Endothelial cell of umbilical vein (primary cell): ENCODE data around the gene HMX2. TPM values are rescaled to one million over a fixed set of nuclear protein-coding genes. Genes with fewer than 3 reads are reported as not detected.
A peak's percentile ranks its signal among the peaks of the same experiment; 100 is the strongest.

Experiments
- BruUV-seq: library from RNA; stranded (reverse); fragments of 400-500 nt; replicated peaks from 2 replicates; lab custom pipeline; 2021; lab: Mats Ljungman, UMichigan
- CTCF ChIA-PET: fragments of 300-600, 350-600 bp; sonication (Branson Sonifier 250); formaldehyde crosslinking; loops from one replicate; lab custom pipeline; 2021; ENCODE audit warnings: antibody characterized with exemption, inconsistent platforms; lab: Charles Lee
- POLR2A ChIA-PET: fragments of 300-600, 350-600 bp; sonication (Branson Sonifier 250); formaldehyde crosslinking; loops from one replicate; lab custom pipeline; 2021; ENCODE audit warnings: antibody characterized with exemption, inconsistent platforms; lab: Charles Lee
- DNase-seq: peaks from one replicate; pipeline ENCODE4 v3.0.0-alpha.2; 2011; ENCODE audit warnings: low read depth, low spot score
- FAIRE-seq: peaks from 2 replicates; lab custom pipeline; 2011; peaks lifted over from hg19 to GRCh38; lab: Jason Lieb, UNC
- H2AFZ ChIP-seq: 2 replicates; pipeline ENCODE4 v1.6.0; 2012; ENCODE audit warnings: low read depth, low read length, control low read depth, inconsistent platforms
- H3K27ac ChIP-seq: 2 replicates; pipeline ENCODE4 v1.5.1; 2011; ENCODE audit warnings: low read depth, mild to moderate bottlenecking, control low read depth, low read length, moderate library complexity; ENCODE audit not compliant: insufficient read depth
- H3K27me3 ChIP-seq, 2 experiments: 2 replicates each; pipeline versions ENCODE4 v1.6.0 to v1.6.1; 2011; ENCODE audit warnings: low read length in 2 of 2, mixed read lengths in 1 of 2; ENCODE audit not compliant: control insufficient read depth in 2 of 2, insufficient read depth in 2 of 2
- H3K36me3 ChIP-seq, 2 experiments: 2 replicates in 1 of 2; 3 replicates in 1 of 2; pipeline ENCODE4 v1.5.1; 2011; ENCODE audit warnings: low read length in 2 of 2, mild to moderate bottlenecking in 1 of 2, moderate library complexity in 1 of 2; ENCODE audit not compliant: control insufficient read depth in 2 of 2, insufficient read depth in 2 of 2; ENCODE audit errors: extremely low read depth in 1 of 2
- H3K4me1 ChIP-seq: 3 replicates; pipeline ENCODE4 v1.5.1; 2011; ENCODE audit warnings: mild to moderate bottlenecking, low read length; ENCODE audit not compliant: control insufficient read depth, insufficient read depth; ENCODE audit errors: extremely low read depth
- H3K4me2 ChIP-seq: 2 replicates; pipeline ENCODE4 v1.6.1; 2011; ENCODE audit warnings: low read length, control low read depth, mixed read lengths; ENCODE audit not compliant: insufficient read depth
- H3K4me3 ChIP-seq, 3 experiments: fragments of 200-600 bp in 1 of 3; sonication (generic), shearing (Covaris generic) in 1 of 3; replicated peaks in 1 of 3; 2 replicates each; pipeline ENCODE4 v1.5.1; 2011 to 2016; ENCODE audit warnings: control low read depth in 3 of 3, low read length in 3 of 3, mild to moderate bottlenecking in 2 of 3, inconsistent platforms in 1 of 3, low read depth in 1 of 3, moderate library complexity in 1 of 3; ENCODE audit not compliant: insufficient read depth in 1 of 3
- H3K79me2 ChIP-seq: 2 replicates; pipeline ENCODE4 v1.6.0; 2012; ENCODE audit warnings: low read length, inconsistent platforms; ENCODE audit not compliant: control insufficient read depth, insufficient read depth
- H3K9ac ChIP-seq: replicated peaks from 2 replicates; pipeline ENCODE3; 2011; ENCODE audit warnings: low read length, control low read depth; ENCODE audit not compliant: insufficient read depth; ENCODE audit errors: extremely low read depth
- H3K9me1 ChIP-seq: replicated peaks from 3 replicates; pipeline ENCODE4 v1.6.0; 2011; ENCODE audit warnings: mild to moderate bottlenecking, low read length; ENCODE audit not compliant: control insufficient read depth, insufficient read depth; ENCODE audit errors: extremely low read depth
- H3K9me3 ChIP-seq: replicated peaks from 2 replicates; pipeline ENCODE4 v1.5.1; 2012; ENCODE audit warnings: low read length, inconsistent platforms; ENCODE audit not compliant: control insufficient read depth, insufficient read depth
- H4K20me1 ChIP-seq: replicated peaks from 2 replicates; pipeline ENCODE3; 2011; ENCODE audit warnings: mild to moderate bottlenecking, low read length; ENCODE audit not compliant: control insufficient read depth, insufficient read depth; ENCODE audit errors: extremely low read depth
- CTCF ChIP-seq, 2 donors: IDR thresholded peaks; 1 replicate in 1 of 2; 2 replicates in 1 of 2; pipeline ENCODE4 v1.5.1; 2011; ENCODE audit warnings: low read length in 2 of 2, mild to moderate bottlenecking in 2 of 2, moderate library complexity in 2 of 2, control low read depth in 1 of 2, inconsistent platforms in 1 of 2, low read depth in 1 of 2; ENCODE audit not compliant: insufficient read depth in 1 of 2; ENCODE audit errors: extremely low read depth in 1 of 2
- EZH2 ChIP-seq: IDR thresholded peaks from 2 replicates; pipeline ENCODE4 v1.6.1; 2012; ENCODE audit warnings: borderline replicate concordance, low read depth, mild to moderate bottlenecking, moderate library complexity, low read length, inconsistent platforms; ENCODE audit not compliant: severe bottlenecking
- FOS ChIP-seq: IDR thresholded peaks from 2 replicates; pipeline ENCODE4 v1.6.1; 2011; ENCODE audit warnings: mild to moderate bottlenecking, low read length, moderate library complexity, borderline replicate concordance; ENCODE audit not compliant: insufficient read depth
- GATA2 ChIP-seq: IDR thresholded peaks from 2 replicates; pipeline ENCODE4 v1.7.0; 2011; ENCODE audit warnings: low read depth, mild to moderate bottlenecking, moderate library complexity, mixed read lengths, low read length; ENCODE audit not compliant: insufficient read length, insufficient read depth
- JUN ChIP-seq: IDR thresholded peaks from 2 replicates; pipeline ENCODE4 v1.6.1; 2011; ENCODE audit warnings: borderline replicate concordance, low read depth; ENCODE audit not compliant: insufficient read length, insufficient read depth
- MAX ChIP-seq: IDR thresholded peaks from 2 replicates; pipeline ENCODE4 v1.6.1; 2011; ENCODE audit not compliant: insufficient read depth, insufficient read length
- MYC ChIP-seq: IDR thresholded peaks from one replicate; pipeline ENCODE4 v1.6.1; 2011; ENCODE audit warnings: mild to moderate bottlenecking, low read depth, low read length
- POLR2A ChIP-seq: IDR thresholded peaks from 2 replicates; pipeline ENCODE4 v1.6.1; 2012; ENCODE audit warnings: low read depth, mild to moderate bottlenecking, control low read depth, low read length
- POLR2AphosphoS5 ChIP-seq: IDR thresholded peaks from 2 replicates; pipeline ENCODE4 v1.6.1; 2012; ENCODE audit warnings: low read depth, mild to moderate bottlenecking, control low read depth, low read length, moderate library complexity; ENCODE audit not compliant: insufficient read depth
- dilution Hi-C: fragments of 300-500 bp; cut with MboI; formaldehyde crosslinking; loops from one replicate; pipeline ENCODE4 v1.15.0; 2019; ENCODE audit warnings: low sequenced_read_pairs; ENCODE audit not compliant: extremely low pct_ligation_motif_present
- intact Hi-C: fragments of 100-400 bp; cut with micrococcal nuclease; formaldehyde crosslinking; loops from one replicate; pipeline ENCODE4 v1.10.0; 2022
- polyA plus RNA-seq, 4 experiments: library from polyadenylated mRNA; depleted of rRNA in 3 of 4; stranded (reverse) in 3 of 4; unstranded in 1 of 4; fragments of >200 nt; gene quantifications; 2 replicates each; pipeline versions ENCODE4 v1.2.1 to v1.2.3, GENCODE V29; 2011 to 2012; ENCODE audit warnings: missing spikeins in 1 of 4
- total RNA-seq: library from RNA; stranded (reverse); gene quantifications from 2 replicates; pipeline ENCODE4 v1.2.3, GENCODE V29; 2021

HMX2 gene
- total and polyA plus RNA-seq, 2 donors (not counting 3 experiments of a cell fraction or from before 2014, with no cell fraction given): not detected

DNA sequence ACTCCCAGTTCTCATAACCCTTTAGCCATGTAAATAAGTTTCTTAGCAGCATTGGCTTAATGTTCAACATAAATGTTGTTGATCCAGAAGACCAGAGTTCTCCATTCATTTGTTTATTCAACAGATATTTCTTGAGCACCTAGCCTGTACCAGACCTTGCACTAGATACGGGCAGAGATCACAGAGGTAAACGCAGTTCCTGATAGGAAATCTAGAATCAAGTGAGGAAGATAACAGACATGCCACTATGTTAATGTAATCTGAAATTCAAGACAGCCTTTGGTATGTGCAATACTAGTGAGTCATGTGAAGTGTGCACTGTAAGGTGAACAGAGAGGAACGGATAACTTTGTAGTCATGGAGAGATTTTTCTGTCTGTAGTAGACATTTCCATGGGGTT, 9.3 kb downstream of the HMX2 start:
- DNase-seq: peak; percentile 21
- Histone ChIP-seq H2AFZ (no peak overlapping the region), H3K9ac (no peak overlapping the region), H4K20me1 (peaks cover 7% of the 10 kb centered on the region), H3K4me1 (peaks cover 47% of the 10 kb centered on the region), H3K36me3 (peaks cover 7 to 14% of the 10 kb centered on the region in 2 experiments), H3K27ac (no peak overlapping the region), H3K9me1 (no peaks in the 10 kb centered on the region), H3K79me2 (peaks cover 80% of the 10 kb centered on the region), H3K4me3 (peak overlapping the region in 1 of 3 experiments; percentile 39), H3K27me3 (peaks cover 8 to 11% of the 10 kb centered on the region in 2 experiments), H3K9me3 (no peaks in the 10 kb centered on the region), H3K4me2 (peak overlapping the region; percentile 97)
- ChIA-PET POLR2A (no interaction called here), CTCF (interaction anchor here (1.3 kb wide), 1 partner anchor 42 kb away, joined by 3 read pairs; no protein-coding TSS in a partner anchor)
- intact Hi-C loops (loop anchor here (10.0 kb wide), 1 partner anchor 1012 kb away; no protein-coding TSS in a partner anchor), dilution Hi-C loops (no loop called here)
- TF ChIP-seq POLR2A (no peak), MAX (no peak), FOS (peak; percentile 47), JUN (peak; percentile 43), GATA2 (peak; percentile 60), MYC (no peak), CTCF (IDR thresholded peaks at IDR 0.05; ENCODE audit: extremely low read depth in 1 of 2, insufficient read depth in 1 of 2, low read depth in 1 of 2, low read length in 2 of 2) (no peak), POLR2AphosphoS5 (no peak), EZH2 (no peak)
- no peak for FAIRE-seq
- BruUV-seq: no TSS peak
